K562 (cell line): ENCODE measurements around the gene TMEM217. TPM values are rescaled to one million over a fixed set of nuclear protein-coding genes. Genes with fewer than 3 reads are reported as not detected.

ENCODE experiments used
- BRD9 ChIP-seq: fragments of 450-650 bp; IDR thresholded peaks from 2 replicates; pipeline ENCODE4 v1.6.1; 2018; ENCODE audit warnings: low read depth; ENCODE audit not compliant: partially characterized antibody
- CBFA2T3 ChIP-seq: fragments of 450-650 bp; IDR thresholded peaks from 2 replicates; pipeline ENCODE4 v1.6.1; 2017
- DACH1 ChIP-seq: fragments of 450-650 bp; IDR thresholded peaks from 2 replicates; pipeline ENCODE4 v1.6.1; 2018; ENCODE audit not compliant: partially characterized antibody
- FOXJ2 ChIP-seq: fragments of 200-800 bp; sonication (Bioruptor generic); IDR thresholded peaks from 2 replicates; pipeline ENCODE4 v1.6.1; 2016; ENCODE audit warnings: missing genetic modification characterization, missing compliant biosample characterization
- HMG20A ChIP-seq: fragments of 450-650 bp; formaldehyde crosslinking; conservative IDR thresholded peaks from 2 replicates; pipeline ENCODE4 v1.4.0; 2020; ENCODE audit warnings: mild to moderate bottlenecking, mixed read lengths
- PCBP1 ChIP-seq: fragments of 200-400 bp; formaldehyde crosslinking; IDR thresholded peaks from 2 replicates; pipeline ENCODE4 v1.6.1; 2018; ENCODE audit warnings: mild to moderate bottlenecking, low read depth, low read length; ENCODE audit not compliant: poor library complexity, severe bottlenecking
- PPARD ChIP-seq: fragments of 250-450 bp; sonication (Bioruptor Pico); IDR thresholded peaks from 2 replicates; pipeline ENCODE4 v1.8.0; 2022; ENCODE audit warnings: inconsistent platforms, mild to moderate bottlenecking, moderate library complexity
- SOX6 ChIP-seq: fragments of 450-650 bp; IDR thresholded peaks from 2 replicates; pipeline ENCODE4 v1.6.1; 2014; ENCODE audit warnings: mild to moderate bottlenecking
- polyA plus RNA-seq, 8 experiments: library from polyadenylated mRNA; depleted of rRNA in 4 of 8; stranded (reverse) in 5 of 8; unstranded in 3 of 8; fragments of >200 nt; fragmentation: Nextera tagmentation in 2 of 8; fragmentation: Illumina TruSeq in 1 of 8; extraction: Ambion mirVana in 2 of 8; extraction: Trizol in 1 of 8; gene quantifications; 2 replicates each; pipeline versions ENCODE4 v1.2.1 to v1.2.3, GENCODE V29; 2011 to 2014; ENCODE audit warnings: inconsistent platforms in 1 of 8, missing spikeins in 1 of 8
- total RNA-seq, 7 experiments: library from RNA; depleted of rRNA in 6 of 7; stranded (reverse); fragments of >200 nt in 6 of 7; fragmentation: Illumina TruSeq in 2 of 7; extraction: Trizol in 2 of 7; gene quantifications; 2 replicates each; pipeline versions ENCODE4 v1.2.1 to v1.2.3, GENCODE V29; 2011 to 2021; ENCODE audit warnings: low replicate concordance in 1 of 7
- TF ChIP-seq, protein P1 (sequence below): sonication (generic); formaldehyde crosslinking; IDR thresholded peaks from 2 replicates; pipeline ENCODE4 v1.8.1; 2023; ENCODE audit warnings: mild to moderate bottlenecking, missing genetic modification reagents
- TF ChIP-seq, protein P2 (sequence below): IDR thresholded peaks from 2 replicates; pipeline ENCODE4 v1.6.1; 2014; ENCODE audit warnings: antibody characterized with exemption

TMEM217 gene
- total and polyA plus RNA-seq, 9 of the 15 experiments (the other 6 are each of a cell fraction or from before 2014, with no cell fraction given) = 1.3 to 8.0 (median 1.9) TPM

DNA sequence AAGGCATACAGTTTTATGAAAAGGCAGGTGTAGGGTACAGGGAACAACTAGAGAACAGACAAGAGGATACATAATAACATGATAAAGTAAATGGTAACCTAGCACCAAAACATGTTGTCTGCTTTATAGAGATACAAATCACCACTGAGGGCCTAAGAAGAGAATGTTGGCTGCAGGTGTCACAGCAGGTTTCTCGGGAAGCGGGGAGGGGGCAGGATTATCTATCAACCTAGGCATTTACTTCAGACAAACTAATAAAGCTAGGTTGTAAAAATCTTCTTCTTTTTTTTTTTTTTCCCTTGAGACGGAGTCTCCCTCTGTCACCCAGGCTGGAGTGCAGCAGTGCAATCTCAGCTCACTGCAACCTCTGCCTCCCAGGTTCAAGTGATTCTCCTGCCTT is 65.3 kb downstream of the TMEM217 start (continued):
- TF ChIP-seq, protein P1, sequence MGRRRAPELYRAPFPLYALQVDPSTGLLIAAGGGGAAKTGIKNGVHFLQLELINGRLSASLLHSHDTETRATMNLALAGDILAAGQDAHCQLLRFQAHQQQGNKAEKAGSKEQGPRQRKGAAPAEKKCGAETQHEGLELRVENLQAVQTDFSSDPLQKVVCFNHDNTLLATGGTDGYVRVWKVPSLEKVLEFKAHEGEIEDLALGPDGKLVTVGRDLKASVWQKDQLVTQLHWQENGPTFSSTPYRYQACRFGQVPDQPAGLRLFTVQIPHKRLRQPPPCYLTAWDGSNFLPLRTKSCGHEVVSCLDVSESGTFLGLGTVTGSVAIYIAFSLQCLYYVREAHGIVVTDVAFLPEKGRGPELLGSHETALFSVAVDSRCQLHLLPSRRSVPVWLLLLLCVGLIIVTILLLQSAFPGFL = no peak
- TF ChIP-seq SOX6 = 0 out of 2 replicates have a peak, but pooled peaks have one; percentile 21
- no peak for TF ChIP-seq HMG20A (CRISPR knock-in tag)
- no peak for TF ChIP-seq DACH1
- TF ChIP-seq BRD9 = no peak
- TF ChIP-seq, protein P2, sequence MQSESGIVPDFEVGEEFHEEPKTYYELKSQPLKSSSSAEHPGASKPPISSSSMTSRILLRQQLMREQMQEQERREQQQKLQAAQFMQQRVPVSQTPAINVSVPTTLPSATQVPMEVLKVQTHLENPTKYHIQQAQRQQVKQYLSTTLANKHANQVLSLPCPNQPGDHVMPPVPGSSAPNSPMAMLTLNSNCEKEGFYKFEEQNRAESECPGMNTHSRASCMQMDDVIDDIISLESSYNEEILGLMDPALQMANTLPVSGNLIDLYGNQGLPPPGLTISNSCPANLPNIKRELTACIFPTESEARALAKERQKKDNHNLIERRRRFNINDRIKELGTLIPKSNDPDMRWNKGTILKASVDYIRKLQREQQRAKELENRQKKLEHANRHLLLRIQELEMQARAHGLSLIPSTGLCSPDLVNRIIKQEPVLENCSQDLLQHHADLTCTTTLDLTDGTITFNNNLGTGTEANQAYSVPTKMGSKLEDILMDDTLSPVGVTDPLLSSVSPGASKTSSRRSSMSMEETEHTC = no peak
- no peak for TF ChIP-seq PCBP1
- TF ChIP-seq CBFA2T3 = no peak
- TF ChIP-seq FOXJ2 = 0 out of 2 replicates have a peak, but pooled peaks have one; percentile 47
- TF ChIP-seq PPARD = no peak
- TF ChIP-seq, all 486 proteins: peak for 8
